MM.1S (cell line): ENCODE results near the gene TBC1D5.
A peak's percentile ranks its signal among the peaks of the same experiment; 100 is the strongest.

Source experiments
- DNase-seq: peaks from one replicate; pipeline ENCODE4 v3.0.0-alpha.2; 2015
- H2AFZ ChIP-seq: fragments of 300-600 bp; sonication (generic); 2 replicates; pipeline ENCODE4 v1.6.0; 2016; ENCODE audit warnings: antibody characterized with exemption, low read length
- H3F3A ChIP-seq: fragments of 300-600 bp; sonication (generic); 2 replicates; pipeline ENCODE4 v1.6.1; 2016; ENCODE audit warnings: mild to moderate bottlenecking, antibody characterized with exemption, low read length, moderate library complexity, mixed read lengths; ENCODE audit not compliant: insufficient read depth
- H3K27ac ChIP-seq: fragments of 300-600 bp; sonication (generic); 2 replicates; pipeline ENCODE4 v1.5.1; 2016; ENCODE audit warnings: mild to moderate bottlenecking, low read length
- H3K27me3 ChIP-seq: fragments of 300-600 bp; sonication (generic); replicated peaks from 2 replicates; pipeline ENCODE4 v1.6.0; 2016; ENCODE audit warnings: low read length; ENCODE audit not compliant: insufficient read depth
- H3K36me3 ChIP-seq: fragments of 300-600 bp; sonication (generic); replicated peaks from 2 replicates; pipeline ENCODE4 v1.6.1; 2016; ENCODE audit warnings: mild to moderate bottlenecking, low read length, mixed read lengths; ENCODE audit not compliant: insufficient read depth
- H3K4me1 ChIP-seq: fragments of 300-600 bp; sonication (generic); 2 replicates; pipeline ENCODE4 v1.6.1; 2016; ENCODE audit warnings: low read length, mixed read lengths
- H3K4me2 ChIP-seq: fragments of 300-600 bp; sonication (generic); 2 replicates; pipeline ENCODE4 v1.6.0; 2016; ENCODE audit warnings: low read depth, low read length
- H3K4me3 ChIP-seq: fragments of 300-600 bp; sonication (generic); 2 replicates; pipeline ENCODE4 v1.5.1; 2016; ENCODE audit warnings: low read length, mixed read lengths
- H3K79me2 ChIP-seq: fragments of 300-600 bp; sonication (generic); 2 replicates; pipeline ENCODE4 v1.6.1; 2016; ENCODE audit warnings: mixed run types, low read length, mixed read lengths
- H3K9ac ChIP-seq: fragments of 300-600 bp; sonication (generic); 2 replicates; pipeline ENCODE4 v1.6.1; 2016; ENCODE audit warnings: low read length, mixed read lengths
- H3K9me2 ChIP-seq: fragments of 300-600 bp; sonication (generic); replicated peaks from 2 replicates; pipeline ENCODE4 v1.6.1; 2016; ENCODE audit warnings: mild to moderate bottlenecking, low read length, mixed read lengths; ENCODE audit not compliant: insufficient read depth
- H3K9me3 ChIP-seq: fragments of 300-600 bp; sonication (generic); replicated peaks from 2 replicates; pipeline ENCODE4 v1.6.1; 2016; ENCODE audit warnings: mild to moderate bottlenecking, low read length, mixed read lengths; ENCODE audit not compliant: insufficient read depth
- H4K20me1 ChIP-seq: fragments of 300-600 bp; sonication (generic); 2 replicates; pipeline ENCODE4 v1.6.1; 2016; ENCODE audit warnings: mild to moderate bottlenecking, low read length, moderate library complexity, mixed read lengths; ENCODE audit not compliant: insufficient read depth
- CTCF ChIP-seq: fragments of 300-600 bp; sonication (generic); IDR thresholded peaks from 2 replicates; pipeline ENCODE4 v1.5.1; 2016; ENCODE audit warnings: antibody characterized with exemption, low read length, mixed read lengths
- EZH2 ChIP-seq: fragments of 300-600 bp; sonication (generic); optimal IDR thresholded peaks from 2 replicates; pipeline ENCODE3; 2017; ENCODE audit warnings: low read depth, mild to moderate bottlenecking, antibody characterized with exemption, low read length, mixed read lengths
- EZH2phosphoT487 ChIP-seq: fragments of 300-600 bp; sonication (generic); IDR thresholded peaks from 2 replicates; pipeline ENCODE4 v1.6.1; 2018; ENCODE audit warnings: antibody characterized with exemption, low read length

TBC1D5 gene

GRCh38 chr3:17402442-17402841 lies 340.0 kb downstream of the TBC1D5 start:
- peaks cover 11% of the 10 kb centered on the region for H3K4me1 ChIP-seq
- DNase-seq = no peak
- H4K20me1 ChIP-seq = no peaks in the 10 kb centered on the region
- no peaks in the 10 kb centered on the region for H3K79me2 ChIP-seq
- no peak overlapping the region for H2AFZ ChIP-seq
- no peaks in the 10 kb centered on the region for H3K27me3 ChIP-seq
- TF ChIP-seq EZH2phosphoT487 = no peak
- no peak for TF ChIP-seq EZH2
- no peak for TF ChIP-seq CTCF
- H3K9me3 ChIP-seq = no peaks in the 10 kb centered on the region
- H3K4me2 ChIP-seq = no peak overlapping the region
- H3F3A ChIP-seq = no peaks in the 10 kb centered on the region
- no peaks in the 10 kb centered on the region for H3K36me3 ChIP-seq
- no peaks in the 10 kb centered on the region for H3K9me2 ChIP-seq
- H3K27ac ChIP-seq = no peak overlapping the region
- H3K4me3 ChIP-seq = no peak overlapping the region
- no peak overlapping the region for H3K9ac ChIP-seq

GRCh38 chr3:17401912-17402311 lies 340.5 kb downstream of the TBC1D5 start:
- Histone ChIP-seq H2AFZ (no peak overlapping the region), H3K36me3 (no peaks in the 10 kb centered on the region), H3K4me2 (no peak overlapping the region), H3K9me2 (no peaks in the 10 kb centered on the region), H4K20me1 (no peaks in the 10 kb centered on the region), H3K27ac (no peak overlapping the region), H3K9ac (no peak overlapping the region), H3K4me3 (no peak overlapping the region), H3K79me2 (no peaks in the 10 kb centered on the region), H3F3A (no peaks in the 10 kb centered on the region), H3K9me3 (no peaks in the 10 kb centered on the region), H3K4me1 (peaks cover 11% of the 10 kb centered on the region), H3K27me3 (no peaks in the 10 kb centered on the region)
- no peak for DNase-seq
- TF ChIP-seq EZH2 (no peak), EZH2phosphoT487 (no peak), CTCF (no peak)

GRCh38 chr3:17399586-17399985 lies 342.8 kb downstream of the TBC1D5 start:
- Histone ChIP-seq H3F3A (no peaks in the 10 kb centered on the region), H4K20me1 (no peaks in the 10 kb centered on the region), H3K4me2 (peak overlapping the region; percentile 28; the same call in 1 of the 2 replicates), H2AFZ (no peak overlapping the region), H3K36me3 (no peaks in the 10 kb centered on the region), H3K27ac (no peak overlapping the region), H3K9me2 (no peaks in the 10 kb centered on the region), H3K4me1 (peaks cover 11% of the 10 kb centered on the region), H3K9me3 (no peaks in the 10 kb centered on the region), H3K4me3 (no peak overlapping the region), H3K79me2 (no peaks in the 10 kb centered on the region), H3K27me3 (no peaks in the 10 kb centered on the region), H3K9ac (no peak overlapping the region)
- TF ChIP-seq EZH2phosphoT487 = no peak
- TF ChIP-seq EZH2 = no peak
- no peak for TF ChIP-seq CTCF
- no peak for DNase-seq
